Measurements from ENCODE around the gene PCGF6. TPM values are rescaled to one million over a fixed set of nuclear protein-coding genes. Genes with fewer than 3 reads are reported as not detected.
"Not testable (repeated sequence)": the region's sequence is repeated elsewhere in the genome, so short reads cannot be mapped to it uniquely, and the experiment has no call there.

PCGF6 gene
- total and polyA plus RNA-seq, 2 experiments from 2014 or later: 9.7 to 12.6 TPM

GRCh38 chr10:103373544-103373943, 22.6 kb upstream of the PCGF6 start:
- H2AFZ ChIP-seq: no peak overlapping the region
- peaks cover 8% of the 10 kb centered on the region; the same call in 1 of the 2 replicates for H3K4me1 ChIP-seq (ENCODE audit: insufficient read depth)
- no peaks in the 10 kb centered on the region for H3K9me2 ChIP-seq (ENCODE audit: insufficient read depth)
- peaks cover 6% of the 10 kb centered on the region; the same call in 1 of the 2 replicates for H3F3A ChIP-seq (ENCODE audit: insufficient read depth)
- H3K79me2 ChIP-seq (ENCODE audit: insufficient read depth): peaks cover 39% of the 10 kb centered on the region
- 66 to 67% methylated on average over 3 of the region's 3 CpGs for WGBS, 2 experiments (ENCODE audit: low coverage in 1 of 2, low lambda C conversion rate in 2 of 2, missing lambda C conversion rate in 2 of 2)
- H3K27me3 ChIP-seq (replicated peaks; ENCODE audit: insufficient read depth): no peaks in the 10 kb centered on the region
- peaks cover 10% of the 10 kb centered on the region; the same call in 1 of the 2 replicates for H3K36me3 ChIP-seq (ENCODE audit: low read depth)
- H3K9me3 ChIP-seq (ENCODE audit: low read depth): no peaks in the 10 kb centered on the region
- no peak for TF ChIP-seq EZH2 (IDR thresholded peaks at IDR 0.05; ENCODE audit: insufficient read depth, poor library complexity, severe bottlenecking)
- no peak for TF ChIP-seq EZH2phosphoT487 (IDR thresholded peaks at IDR 0.05; ENCODE audit: insufficient read depth, low read depth)
- H4K20me1 ChIP-seq (ENCODE audit: insufficient read depth): 0 out of 2 replicates have a peak, but pooled peaks cover 4% of the 10 kb centered on the region
- H3K27ac ChIP-seq: no peak overlapping the region
- no peak for DNase-seq
- H3K4me3 ChIP-seq: no peak overlapping the region
- H3K4me2 ChIP-seq (ENCODE audit: unreplicated experiment): no peak overlapping the region
- H3K9ac ChIP-seq: no peak overlapping the region
- in situ Hi-C loops (cut with MboI): no loop called here

DNA sequence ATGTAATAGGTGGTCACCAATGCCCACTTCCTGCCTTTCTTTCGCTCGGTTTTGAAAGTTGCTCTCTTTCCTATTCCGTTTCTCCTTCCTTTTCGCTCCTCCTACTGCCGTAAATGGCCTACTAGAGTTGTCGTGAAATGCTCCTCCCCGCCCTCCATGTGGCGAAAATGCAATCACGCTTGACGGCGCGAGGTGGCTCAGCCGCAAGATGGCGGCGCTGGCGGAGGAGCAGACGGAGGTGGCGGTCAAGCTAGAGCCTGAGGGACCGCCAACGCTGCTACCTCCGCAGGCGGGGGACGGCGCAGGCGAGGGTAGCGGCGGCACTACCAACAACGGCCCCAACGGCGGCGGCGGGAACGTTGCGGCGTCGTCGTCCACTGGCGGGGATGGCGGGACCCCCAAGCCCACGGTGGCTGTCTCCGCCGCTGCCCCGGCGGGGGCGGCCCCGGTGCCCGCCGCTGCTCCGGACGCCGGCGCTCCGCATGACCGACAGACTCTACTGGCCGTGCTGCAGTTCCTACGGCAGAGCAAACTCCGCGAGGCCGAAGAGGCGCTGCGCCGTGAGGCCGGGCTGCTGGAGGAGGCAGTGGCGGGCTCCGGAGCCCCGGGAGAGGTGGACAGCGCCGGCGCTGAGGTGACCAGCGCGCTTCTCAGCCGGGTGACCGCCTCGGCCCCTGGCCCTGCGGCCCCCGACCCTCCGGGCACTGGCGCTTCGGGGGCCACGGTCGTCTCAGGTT, 17.0 kb upstream of the PCGF6 start, which contains the start of gene TAF5:
TAF5 (plus strand) TSS at position 195 of the 737 bp plus-strand sequence; CDS start at position 209, 14 bp downstream.
- Histone ChIP-seq H3K36me3 (ENCODE audit: low read depth) (no peaks in the 10 kb centered on the region), H3K27me3 (replicated peaks; ENCODE audit: insufficient read depth) (no peaks in the 10 kb centered on the region), H3K4me2 (ENCODE audit: unreplicated experiment) (peak within 1 kb of the TSS; percentile 92), H4K20me1 (ENCODE audit: insufficient read depth) (no peaks in the 10 kb centered on the region), H2AFZ (peak within 1 kb of the TSS; percentile 96), H3K9me2 (ENCODE audit: insufficient read depth) (no peaks in the 10 kb centered on the region), H3K79me2 (ENCODE audit: insufficient read depth) (peaks cover 39% of the 10 kb centered on the region), H3K4me1 (ENCODE audit: insufficient read depth) (peaks cover 8% of the 10 kb centered on the region; the same call in 1 of the 2 replicates), H3K4me3 (peak within 1 kb of the TSS; percentile 91), H3F3A (ENCODE audit: insufficient read depth) (no peaks in the 10 kb centered on the region), H3K9me3 (ENCODE audit: low read depth) (no peaks in the 10 kb centered on the region), H3K27ac (peak within 1 kb of the TSS; percentile 56), H3K9ac (peak within 1 kb of the TSS; percentile 75)
- WGBS, 2 experiments (ENCODE audit: low coverage in 1 of 2, low lambda C conversion rate in 2 of 2, missing lambda C conversion rate in 2 of 2): 0 to 1% methylated on average over 47 to 63 of the region's 81 CpGs
- DNase-seq: peak; percentile 98
- TF ChIP-seq EZH2phosphoT487 (IDR thresholded peaks at IDR 0.05; ENCODE audit: insufficient read depth, low read depth) (no peak), EZH2 (IDR thresholded peaks at IDR 0.05; ENCODE audit: insufficient read depth, poor library complexity, severe bottlenecking) (no peak)
- in situ Hi-C loops (cut with MboI): no loop called here

GRCh38 chr10:103367379-103367781, 16.4 kb upstream of the PCGF6 start:
- 44 to 45% methylated on average over 10 of the region's 10 CpGs for WGBS, 2 experiments (ENCODE audit: low coverage in 1 of 2, low lambda C conversion rate in 2 of 2, missing lambda C conversion rate in 2 of 2)
- no peaks in the 10 kb centered on the region for H3K36me3 ChIP-seq (ENCODE audit: low read depth)
- DNase-seq: peak; percentile 9
- no peaks in the 10 kb centered on the region for H3F3A ChIP-seq (ENCODE audit: insufficient read depth)
- H3K4me1 ChIP-seq (ENCODE audit: insufficient read depth): peaks cover 8% of the 10 kb centered on the region; the same call in 1 of the 2 replicates
- H3K9ac ChIP-seq: peak overlapping the region; percentile 75
- peak overlapping the region; percentile 56 for H3K27ac ChIP-seq
- TF ChIP-seq EZH2phosphoT487 (IDR thresholded peaks at IDR 0.05; ENCODE audit: insufficient read depth, low read depth): no peak
- no peak for TF ChIP-seq EZH2 (IDR thresholded peaks at IDR 0.05; ENCODE audit: insufficient read depth, poor library complexity, severe bottlenecking)
- in situ Hi-C loops (cut with MboI): no loop called here
- H2AFZ ChIP-seq: peak overlapping the region; percentile 96
- H3K9me2 ChIP-seq (ENCODE audit: insufficient read depth): no peaks in the 10 kb centered on the region
- H3K4me2 ChIP-seq (ENCODE audit: unreplicated experiment): peak overlapping the region; percentile 92
- H4K20me1 ChIP-seq (ENCODE audit: insufficient read depth): no peaks in the 10 kb centered on the region
- no peaks in the 10 kb centered on the region for H3K27me3 ChIP-seq (replicated peaks; ENCODE audit: insufficient read depth)
- H3K9me3 ChIP-seq (ENCODE audit: low read depth): no peaks in the 10 kb centered on the region
- peak overlapping the region; percentile 91 for H3K4me3 ChIP-seq
- peaks cover 38% of the 10 kb centered on the region for H3K79me2 ChIP-seq (ENCODE audit: insufficient read depth)

DNA sequence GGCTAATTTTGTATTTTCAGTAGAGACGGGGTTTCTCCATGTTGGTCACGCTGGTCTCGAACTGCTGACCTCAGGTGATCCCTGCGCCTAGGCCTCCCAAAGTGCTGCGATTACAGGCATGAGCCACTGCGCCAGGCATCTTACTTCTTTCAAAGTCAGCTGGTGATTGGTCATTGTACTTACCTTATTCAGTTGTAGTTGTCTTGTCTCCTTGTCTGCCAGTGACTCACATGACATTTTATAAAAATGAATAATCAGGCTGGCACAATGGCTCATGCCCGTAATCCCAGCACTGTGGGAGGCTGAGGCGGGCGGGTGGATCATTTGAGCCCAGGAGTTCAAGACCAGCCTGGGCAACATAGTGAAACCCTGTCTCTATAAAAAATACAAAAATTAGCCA, 9.9 kb upstream of the PCGF6 start:
- H3K4me3 ChIP-seq; H3K9me2 ChIP-seq (ENCODE audit: insufficient read depth); H3K27me3 ChIP-seq (replicated peaks; ENCODE audit: insufficient read depth); H3K4me1 ChIP-seq (ENCODE audit: insufficient read depth); H4K20me1 ChIP-seq (ENCODE audit: insufficient read depth); H2AFZ ChIP-seq; in situ Hi-C loops (cut with MboI); H3K79me2 ChIP-seq (ENCODE audit: insufficient read depth); H3K4me2 ChIP-seq (ENCODE audit: unreplicated experiment); H3K27ac ChIP-seq; H3K36me3 ChIP-seq (ENCODE audit: low read depth); H3K9me3 ChIP-seq (ENCODE audit: low read depth); H3K9ac ChIP-seq; H3F3A ChIP-seq (ENCODE audit: insufficient read depth): not testable (repeated sequence)
- DNase-seq: peak; percentile 31
- 85 to 86% methylated on average over 9 of the region's 9 CpGs for WGBS, 2 experiments (ENCODE audit: low coverage in 1 of 2, low lambda C conversion rate in 2 of 2, missing lambda C conversion rate in 2 of 2)

DNA sequence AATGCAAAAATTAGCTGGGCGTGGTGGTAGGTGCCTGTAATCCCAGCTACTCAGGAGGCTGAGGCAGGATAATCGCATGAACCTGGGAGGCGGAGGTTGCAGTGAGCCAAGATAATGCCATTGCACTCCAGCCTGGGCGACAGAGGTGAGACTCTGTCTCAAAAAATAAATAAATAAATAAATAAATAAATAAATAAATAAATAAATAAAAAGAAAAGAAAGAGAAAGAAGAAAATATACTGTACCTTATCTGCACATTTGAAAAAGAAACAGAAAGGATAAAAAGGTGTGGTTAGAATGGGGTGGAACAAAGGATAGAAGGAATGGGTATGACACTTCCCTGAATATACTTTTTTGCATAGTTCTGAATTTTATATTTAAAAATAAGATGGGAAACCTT, 8.6 kb upstream of the PCGF6 start:
- H3K79me2 ChIP-seq (ENCODE audit: insufficient read depth); H3K27me3 ChIP-seq (replicated peaks; ENCODE audit: insufficient read depth); H3K27ac ChIP-seq; H3K9ac ChIP-seq; H3F3A ChIP-seq (ENCODE audit: insufficient read depth); H3K36me3 ChIP-seq (ENCODE audit: low read depth); H3K4me3 ChIP-seq; H4K20me1 ChIP-seq (ENCODE audit: insufficient read depth); in situ Hi-C loops (cut with MboI); H3K9me2 ChIP-seq (ENCODE audit: insufficient read depth); H3K9me3 ChIP-seq (ENCODE audit: low read depth); DNase-seq; H2AFZ ChIP-seq; H3K4me1 ChIP-seq (ENCODE audit: insufficient read depth); H3K4me2 ChIP-seq (ENCODE audit: unreplicated experiment): not testable (repeated sequence)
- WGBS, 2 experiments (ENCODE audit: low coverage in 1 of 2, low lambda C conversion rate in 2 of 2, missing lambda C conversion rate in 2 of 2): 85 to 98% methylated on average over 4 of the region's 4 CpGs
